ENCODE measurements around the gene MYDGF.

The MYDGF gene

GRCh38 chr19:4654437-4655361 lies 15.4 kb downstream of the MYDGF start:
- H3K36me3 ChIP-seq (ENCODE audit: insufficient read depth, low read length): peaks cover 42% of the 10 kb centered on the region
- H3K9ac ChIP-seq (ENCODE audit: low read depth, low read length): no peak overlapping the region
- H3K9me3 ChIP-seq (ENCODE audit: insufficient read depth, low read depth, low read length): no peaks in the 10 kb centered on the region
- no peaks in the 10 kb centered on the region for H3K27me3 ChIP-seq (ENCODE audit: insufficient read depth, low read length)
- H3K4me1 ChIP-seq (ENCODE audit: insufficient read depth, low read length): no peaks in the 10 kb centered on the region
- H3K4me3 ChIP-seq (ENCODE audit: low read length): no peak overlapping the region
- 94% methylated on average over 27 of the region's 27 CpGs for WGBS
- no peak overlapping the region for H3K27ac ChIP-seq (ENCODE audit: low read depth, low read length)

GRCh38 chr19:4653793-4654436 lies 16.2 kb downstream of the MYDGF start:
- Histone ChIP-seq H3K27me3 (ENCODE audit: insufficient read depth, low read length) (no peaks in the 10 kb centered on the region), H3K9me3 (ENCODE audit: insufficient read depth, low read depth, low read length) (no peaks in the 10 kb centered on the region), H3K4me1 (ENCODE audit: insufficient read depth, low read length) (no peaks in the 10 kb centered on the region), H3K36me3 (ENCODE audit: insufficient read depth, low read length) (peaks cover 36% of the 10 kb centered on the region), H3K4me3 (ENCODE audit: low read length) (no peak overlapping the region), H3K9ac (ENCODE audit: low read depth, low read length) (no peak overlapping the region), H3K27ac (ENCODE audit: low read depth, low read length) (no peak overlapping the region)
- WGBS: 92% methylated on average over 13 of the region's 13 CpGs

GRCh38 chr19:4652075-4652474 lies 18.1 kb downstream of the MYDGF start:
- Histone ChIP-seq H3K27ac (ENCODE audit: low read depth, low read length) (no peak overlapping the region), H3K9me3 (ENCODE audit: insufficient read depth, low read depth, low read length) (no peaks in the 10 kb centered on the region), H3K4me1 (ENCODE audit: insufficient read depth, low read length) (no peaks in the 10 kb centered on the region), H3K9ac (ENCODE audit: low read depth, low read length) (no peak overlapping the region), H3K4me3 (ENCODE audit: low read length) (no peak overlapping the region), H3K36me3 (ENCODE audit: insufficient read depth, low read length) (peaks cover 19% of the 10 kb centered on the region; the same call in 1 of the 2 replicates), H3K27me3 (ENCODE audit: insufficient read depth, low read length) (no peaks in the 10 kb centered on the region)
- 97% methylated on average over 44 of the region's 44 CpGs for WGBS

GRCh38 chr19:4650159-4650558 lies 20.0 kb downstream of the MYDGF start:
- H3K36me3 ChIP-seq (ENCODE audit: insufficient read depth, low read length): peaks cover 5% of the 10 kb centered on the region; the same call in 1 of the 2 replicates
- H3K27me3 ChIP-seq (ENCODE audit: insufficient read depth, low read length): no peaks in the 10 kb centered on the region
- H3K9ac ChIP-seq (ENCODE audit: low read depth, low read length): no peak overlapping the region
- no peaks in the 10 kb centered on the region for H3K4me1 ChIP-seq (ENCODE audit: insufficient read depth, low read length)
- H3K9me3 ChIP-seq (ENCODE audit: insufficient read depth, low read depth, low read length): no peaks in the 10 kb centered on the region
- H3K27ac ChIP-seq (ENCODE audit: low read depth, low read length): no peak overlapping the region
- WGBS: 86% methylated on average over 2 of the region's 2 CpGs
- H3K4me3 ChIP-seq (ENCODE audit: low read length): no peak overlapping the region

GRCh38 chr19:4649392-4650047 lies 20.6 kb downstream of the MYDGF start:
- Histone ChIP-seq H3K27ac (ENCODE audit: low read depth, low read length) (no peak overlapping the region), H3K36me3 (ENCODE audit: insufficient read depth, low read length) (no peaks in the 10 kb centered on the region), H3K4me3 (ENCODE audit: low read length) (no peak overlapping the region), H3K4me1 (ENCODE audit: insufficient read depth, low read length) (no peaks in the 10 kb centered on the region), H3K9me3 (ENCODE audit: insufficient read depth, low read depth, low read length) (no peaks in the 10 kb centered on the region), H3K9ac (ENCODE audit: low read depth, low read length) (no peak overlapping the region), H3K27me3 (ENCODE audit: insufficient read depth, low read length) (no peaks in the 10 kb centered on the region)
- 95% methylated on average over 19 of the region's 19 CpGs for WGBS

GRCh38 chr19:4647676-4648644 lies 22.2 kb downstream of the MYDGF start:
- Histone ChIP-seq H3K4me1 (ENCODE audit: insufficient read depth, low read length) (no peaks in the 10 kb centered on the region), H3K27me3 (ENCODE audit: insufficient read depth, low read length) (no peaks in the 10 kb centered on the region), H3K9me3 (ENCODE audit: insufficient read depth, low read depth, low read length) (no peaks in the 10 kb centered on the region), H3K36me3 (ENCODE audit: insufficient read depth, low read length) (no peaks in the 10 kb centered on the region), H3K9ac (ENCODE audit: low read depth, low read length) (no peak overlapping the region), H3K27ac (ENCODE audit: low read depth, low read length) (no peak overlapping the region), H3K4me3 (ENCODE audit: low read length) (no peak overlapping the region)
- 82% methylated on average over 19 of the region's 20 CpGs for WGBS

- WGBS: 96% methylated on average over 4 of the region's 4 CpGs
- no peaks in the 10 kb centered on the region for H3K27me3 ChIP-seq (ENCODE audit: insufficient read depth, low read length)
- H3K4me1 ChIP-seq (ENCODE audit: insufficient read depth, low read length): no peaks in the 10 kb centered on the region
Measured at GRCh38 chr19:4645718-4646117, 24.4 kb downstream of the MYDGF start.

GRCh38 chr19:4642625-4643024 lies 27.5 kb downstream of the MYDGF start:
- H3K27me3 ChIP-seq (ENCODE audit: insufficient read depth, low read length): no peaks in the 10 kb centered on the region
- no peaks in the 10 kb centered on the region for H3K4me1 ChIP-seq (ENCODE audit: insufficient read depth, low read length)
- H3K9me3 ChIP-seq (ENCODE audit: insufficient read depth, low read depth, low read length): no peaks in the 10 kb centered on the region
- WGBS: 87% methylated on average over 6 of the region's 6 CpGs
- no peak overlapping the region for H3K27ac ChIP-seq (ENCODE audit: low read depth, low read length)
- H3K9ac ChIP-seq (ENCODE audit: low read depth, low read length): no peak overlapping the region
- H3K4me3 ChIP-seq (ENCODE audit: low read length): no peak overlapping the region
- no peaks in the 10 kb centered on the region for H3K36me3 ChIP-seq (ENCODE audit: insufficient read depth, low read length)

More at GRCh38 chr19:4645718-4646117, 24.4 kb downstream of the MYDGF start:
- Histone ChIP-seq H3K4me3 (ENCODE audit: low read length) (no peak overlapping the region), H3K9me3 (ENCODE audit: insufficient read depth, low read depth, low read length) (no peaks in the 10 kb centered on the region), H3K27ac (ENCODE audit: low read depth, low read length) (no peak overlapping the region), H3K36me3 (ENCODE audit: insufficient read depth, low read length) (no peaks in the 10 kb centered on the region), H3K9ac (ENCODE audit: low read depth, low read length) (no peak overlapping the region)

- no peak overlapping the region for H3K4me3 ChIP-seq (ENCODE audit: low read length)
Measured at GRCh38 chr19:4641132-4641531, 29.0 kb downstream of the MYDGF start.

GRCh38 chr19:4640247-4641000 lies 29.7 kb downstream of the MYDGF start:
- H3K36me3 ChIP-seq (ENCODE audit: insufficient read depth, low read length): no peaks in the 10 kb centered on the region
- H3K27ac ChIP-seq (ENCODE audit: low read depth, low read length): no peak overlapping the region
- no peaks in the 10 kb centered on the region for H3K9me3 ChIP-seq (ENCODE audit: insufficient read depth, low read depth, low read length)
- no peak overlapping the region for H3K9ac ChIP-seq (ENCODE audit: low read depth, low read length)
- WGBS: 75% methylated on average over 17 of the region's 17 CpGs
- H3K4me3 ChIP-seq (ENCODE audit: low read length): peak overlapping the region; percentile 66
- H3K27me3 ChIP-seq (ENCODE audit: insufficient read depth, low read length): peaks cover 11% of the 10 kb centered on the region
- H3K4me1 ChIP-seq (ENCODE audit: insufficient read depth, low read length): no peaks in the 10 kb centered on the region

More at GRCh38 chr19:4641132-4641531, 29.0 kb downstream of the MYDGF start:
- WGBS: 88% methylated on average over 14 of the region's 14 CpGs
- H3K4me1 ChIP-seq (ENCODE audit: insufficient read depth, low read length): no peaks in the 10 kb centered on the region
- no peak overlapping the region for H3K9ac ChIP-seq (ENCODE audit: low read depth, low read length)
- H3K27me3 ChIP-seq (ENCODE audit: insufficient read depth, low read length): peaks cover 11% of the 10 kb centered on the region
- no peaks in the 10 kb centered on the region for H3K36me3 ChIP-seq (ENCODE audit: insufficient read depth, low read length)
- H3K9me3 ChIP-seq (ENCODE audit: insufficient read depth, low read depth, low read length): no peaks in the 10 kb centered on the region
- no peak overlapping the region for H3K27ac ChIP-seq (ENCODE audit: low read depth, low read length)

All from HUES64 (cell line).